Gastrocnemius medialis (tissue), 4 donors: ENCODE data around the gene LCK. TPM values are rescaled to one million over a fixed set of nuclear protein-coding genes. Genes with fewer than 3 reads are reported as not detected.
"Not testable (repeated sequence)": the region's sequence is repeated elsewhere in the genome, so short reads cannot be mapped to it uniquely, and the experiment has no call there.

Experiments used
- ATAC-seq, 2 donors: fragments of 150-250 bp; one replicate each; pipeline ENCODE4 v1.9.1; 2016
- DNase-seq, 2 donors: peaks; one replicate each; pipeline ENCODE4 v3.0.0-alpha.2; 2019
- H3K27ac ChIP-seq, 4 donors: fragments of 200-600 bp; sonication (generic); 1 replicate in 1 of 4; 2 replicates in 3 of 4; pipeline ENCODE4 v1.5.1; 2016 to 2018; ENCODE audit warnings: mild to moderate bottlenecking in 2 of 4, moderate library complexity in 1 of 4
- H3K27me3 ChIP-seq, 3 donors: fragments of 200-600 bp; sonication (generic) in 2 of 3; 1 replicate in 1 of 3; 2 replicates in 2 of 3; pipeline versions ENCODE4 v1.5.1 to v1.6.0; 2016 to 2019; ENCODE audit warnings: mild to moderate bottlenecking in 1 of 3, moderate library complexity in 1 of 3
- H3K36me3 ChIP-seq, 2 donors: fragments of 200-600 bp; sonication (generic) in 1 of 2; one replicate each; pipeline ENCODE4 v1.5.1; 2017 to 2018
- H3K4me1 ChIP-seq, 2 donors: fragments of 200-600 bp; sonication (generic) in 1 of 2; one replicate each; pipeline ENCODE4 v1.5.1; 2016 to 2017; ENCODE audit warnings: mild to moderate bottlenecking in 2 of 2
- H3K4me3 ChIP-seq, 4 donors: fragments of 200-600 bp; sonication (generic) in 3 of 4; 1 replicate in 1 of 4; 2 replicates in 3 of 4; pipeline ENCODE4 v1.5.1; 2016 to 2019; ENCODE audit warnings: mild to moderate bottlenecking in 2 of 4
- H3K9me3 ChIP-seq, 3 donors: fragments of 200-600 bp; sonication (generic) in 2 of 3; 1 replicate in 1 of 3; 2 replicates in 2 of 3; pipeline ENCODE4 v1.5.1; 2016 to 2019
- CTCF ChIP-seq, 5 experiments: fragments of 450-650 bp in 3 of 5; fragments of 200-600 bp in 2 of 5; sonication (generic) in 2 of 5; IDR thresholded peaks in 4 of 5; conservative IDR thresholded peaks in 1 of 5; 1 replicate in 4 of 5; 2 replicates in 1 of 5; pipeline ENCODE4 v1.5.1; 2016 to 2019; ENCODE audit warnings: antibody characterized with exemption in 5 of 5, mild to moderate bottlenecking in 3 of 5, moderate library complexity in 3 of 5
- POLR2A ChIP-seq, 2 donors: fragments of 450-650 bp; IDR thresholded peaks; one replicate each; pipeline ENCODE4 v1.6.1; 2017; ENCODE audit warnings: antibody characterized with exemption in 2 of 2, mild to moderate bottlenecking in 2 of 2, moderate library complexity in 2 of 2
- in situ Hi-C, 4 donors: fragments of 200-750 bp; cut with MboI; loops; one replicate each; pipeline versions ENCODE4 v1.15.0 to v1.8.0; 2017; ENCODE audit warnings: low sequenced_read_pairs in 4 of 4
- intact Hi-C: fragments of 100-400 bp; cut with DNase I; formaldehyde crosslinking; loops from one replicate; pipeline ENCODE4 v1.15.1; 2023; ENCODE audit warnings: low total_unique reads
- total RNA-seq, 4 donors: library from RNA; depleted of rRNA; stranded (reverse); fragments of >200 nt; gene quantifications; one replicate each; pipeline versions ENCODE4 v1.1.0 to v1.2.3, GENCODE V29; 2016

Gene LCK
- total RNA-seq, 4 donors from 2014 or later = 0.66 to 1.6 TPM; not detected in 2

DNA sequence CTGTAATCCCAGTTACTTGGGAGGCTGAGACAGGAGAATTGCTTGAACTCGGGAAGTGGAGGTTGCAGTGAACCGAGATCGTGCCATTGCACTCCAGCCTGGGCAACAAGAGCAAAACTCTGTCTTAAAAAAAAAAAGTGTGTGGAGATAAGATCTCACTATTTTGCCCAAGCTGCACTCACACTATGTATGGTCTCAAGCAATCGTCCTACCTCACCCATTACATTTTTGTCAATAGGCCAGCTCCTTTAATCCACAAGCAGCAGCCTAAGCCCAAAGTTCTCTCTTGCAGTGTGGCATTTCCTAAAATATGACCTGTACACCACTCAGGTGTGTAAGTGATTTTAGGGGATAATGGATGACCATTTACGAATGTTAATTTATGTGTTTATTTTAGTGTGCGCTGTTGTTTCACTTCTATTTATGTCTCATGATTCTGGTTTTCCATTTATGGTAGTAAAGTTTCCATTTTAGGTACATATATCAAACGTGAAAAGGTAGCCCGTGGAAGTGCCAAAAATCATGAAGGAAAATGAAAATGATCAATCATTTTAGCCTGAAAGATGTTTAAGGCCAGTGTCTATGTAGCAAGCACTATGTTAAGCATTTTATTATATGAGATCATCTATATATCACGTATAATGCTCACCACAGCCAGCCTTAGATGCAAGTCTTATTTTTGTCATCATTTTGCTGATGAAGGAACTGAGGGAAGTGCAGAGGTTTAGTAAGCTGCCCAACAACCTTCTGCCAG, 5.6 kb downstream of the LCK start:
- Histone ChIP-seq H3K4me3 (no peak overlapping the region), H3K27me3 (no peaks in the 10 kb centered on the region), H3K9me3 (no peaks in the 10 kb centered on the region), H3K36me3 (no peaks in the 10 kb centered on the region), H3K27ac (no peak overlapping the region), H3K4me1 (peaks cover 0 to 10% of the 10 kb centered on the region in 2 donors)
- in situ Hi-C loops (no loop called here), intact Hi-C loops (no loop called here)
- no peak for ATAC-seq
- DNase-seq = no peak
- TF ChIP-seq POLR2A (IDR thresholded peaks at IDR 0.05) (no peak), CTCF (IDR thresholded peaks at IDR 0.05 in 4 of 5, conservative IDR thresholded peaks at IDR 0.05 in 1 of 5) (no peak)

GRCh38 chr1:32257227-32257508, 6.1 kb downstream of the LCK start:
- in situ Hi-C loops (no loop called here), intact Hi-C loops (no loop called here)
- no peak overlapping the region for H3K27ac ChIP-seq
- H3K36me3 ChIP-seq = no peaks in the 10 kb centered on the region
- H3K27me3 ChIP-seq = no peaks in the 10 kb centered on the region
- peaks cover 0 to 9% of the 10 kb centered on the region in 2 donors for H3K4me1 ChIP-seq
- DNase-seq (no peak), ATAC-seq (no peak)
- no peak for TF ChIP-seq POLR2A (IDR thresholded peaks at IDR 0.05)
- TF ChIP-seq CTCF (IDR thresholded peaks at IDR 0.05 in 4 of 5, conservative IDR thresholded peaks at IDR 0.05 in 1 of 5) = no peak
- no peak overlapping the region for H3K4me3 ChIP-seq
- no peaks in the 10 kb centered on the region for H3K9me3 ChIP-seq

DNA sequence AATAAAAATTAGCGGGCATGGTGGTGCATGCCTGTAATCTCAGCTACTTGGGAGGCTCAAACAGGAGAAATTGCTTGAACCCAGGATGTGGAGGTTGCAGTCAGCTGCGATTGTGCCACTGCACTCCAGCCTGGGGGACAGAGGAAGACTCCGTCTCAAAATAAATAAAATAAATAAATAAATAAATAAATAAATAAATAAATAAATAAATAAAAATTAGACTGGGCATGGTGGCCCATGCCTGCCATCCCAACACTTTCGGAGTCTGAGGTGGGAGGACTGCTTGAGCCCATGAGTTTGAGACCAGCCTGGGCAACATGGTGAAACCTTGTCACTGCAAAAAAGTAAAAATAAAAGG, 12.2 kb downstream of the LCK start:
- H3K27me3 ChIP-seq, H3K4me1 ChIP-seq, H3K9me3 ChIP-seq, H3K4me3 ChIP-seq, ATAC-seq, DNase-seq, H3K27ac ChIP-seq, intact Hi-C loops, in situ Hi-C loops, H3K36me3 ChIP-seq: not testable (repeated sequence)

DNA sequence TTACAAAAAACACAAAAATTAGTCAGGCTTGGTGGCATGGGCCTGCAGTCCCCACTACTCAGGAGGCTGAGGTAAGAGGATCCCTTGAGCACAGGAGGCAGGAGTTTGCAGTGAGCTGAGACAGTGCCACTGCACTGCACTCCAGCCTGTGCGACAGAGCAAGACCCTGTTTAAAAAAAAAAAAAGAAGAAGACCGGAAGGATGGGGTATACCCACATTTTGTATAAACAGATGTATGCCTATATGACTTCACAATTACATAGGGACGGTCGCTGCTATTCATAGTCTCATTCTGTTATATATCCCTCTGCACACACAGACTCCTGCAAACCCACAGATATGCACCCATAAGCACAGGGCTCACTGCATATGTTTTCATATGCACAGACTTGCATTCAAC, 12.7 kb downstream of the LCK start:
- H3K4me1 ChIP-seq = no peaks in the 10 kb centered on the region
- no peak for TF ChIP-seq POLR2A (IDR thresholded peaks at IDR 0.05)
- TF ChIP-seq CTCF (IDR thresholded peaks at IDR 0.05 in 4 of 5, conservative IDR thresholded peaks at IDR 0.05 in 1 of 5) = no peak
- no peaks in the 10 kb centered on the region for H3K27me3 ChIP-seq
- no peak overlapping the region for H3K4me3 ChIP-seq
- no peaks in the 10 kb centered on the region for H3K9me3 ChIP-seq
- intact Hi-C loops = no loop called here
- in situ Hi-C loops = no loop called here
- H3K36me3 ChIP-seq = no peaks in the 10 kb centered on the region
- ATAC-seq (no peak), DNase-seq (no peak)
- H3K27ac ChIP-seq = no peak overlapping the region

DNA sequence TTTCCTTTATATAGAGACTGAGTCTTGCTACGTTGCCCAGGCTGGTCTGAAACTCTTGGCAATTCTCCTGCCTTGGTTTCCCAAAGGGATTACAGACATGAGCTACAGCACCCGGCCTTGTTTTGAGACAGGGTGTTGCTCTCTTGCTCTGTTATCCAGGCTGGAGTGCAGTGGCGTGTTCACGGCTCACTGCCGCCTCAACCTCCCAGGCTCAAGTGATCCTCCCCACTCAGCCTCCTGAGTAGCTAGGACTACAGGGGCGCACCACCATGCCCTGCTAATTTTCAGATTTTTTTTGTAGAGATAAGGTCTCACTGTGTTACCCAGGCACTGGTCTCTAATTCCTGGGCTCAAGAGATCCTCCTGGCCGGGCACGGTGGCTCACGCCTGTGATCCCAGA, 14.8 kb downstream of the LCK start:
- intact Hi-C loops = no loop called here
- no peak overlapping the region for H3K27ac ChIP-seq
- no peak for ATAC-seq

More for the DNA sequence above, 14.8 kb downstream of the LCK start:
- Histone ChIP-seq H3K27me3 (no peaks in the 10 kb centered on the region), H3K36me3 (no peaks in the 10 kb centered on the region), H3K4me3 (no peak overlapping the region), H3K4me1 (no peaks in the 10 kb centered on the region), H3K9me3 (no peaks in the 10 kb centered on the region)
- in situ Hi-C loops = no loop called here
- no peak for DNase-seq
- no peak for TF ChIP-seq CTCF (IDR thresholded peaks at IDR 0.05 in 4 of 5, conservative IDR thresholded peaks at IDR 0.05 in 1 of 5)
- no peak for TF ChIP-seq POLR2A (IDR thresholded peaks at IDR 0.05)
